HG03442 (cell line): ENCODE measurements around the gene NAV1.
"Not testable (repeated sequence)": the region's sequence is repeated elsewhere in the genome, so short reads cannot be mapped to it uniquely, and the experiment has no call there.

ENCODE experiments used
- ATAC-seq: cut with Tn5 transposase; IDR thresholded peaks from one replicate; pipeline ENCODE4 v1.9.1; 2021; ENCODE audit warnings: mild to moderate bottlenecking, moderate library complexity; ENCODE audit not compliant: unreplicated experiment

The NAV1 gene

DNA sequence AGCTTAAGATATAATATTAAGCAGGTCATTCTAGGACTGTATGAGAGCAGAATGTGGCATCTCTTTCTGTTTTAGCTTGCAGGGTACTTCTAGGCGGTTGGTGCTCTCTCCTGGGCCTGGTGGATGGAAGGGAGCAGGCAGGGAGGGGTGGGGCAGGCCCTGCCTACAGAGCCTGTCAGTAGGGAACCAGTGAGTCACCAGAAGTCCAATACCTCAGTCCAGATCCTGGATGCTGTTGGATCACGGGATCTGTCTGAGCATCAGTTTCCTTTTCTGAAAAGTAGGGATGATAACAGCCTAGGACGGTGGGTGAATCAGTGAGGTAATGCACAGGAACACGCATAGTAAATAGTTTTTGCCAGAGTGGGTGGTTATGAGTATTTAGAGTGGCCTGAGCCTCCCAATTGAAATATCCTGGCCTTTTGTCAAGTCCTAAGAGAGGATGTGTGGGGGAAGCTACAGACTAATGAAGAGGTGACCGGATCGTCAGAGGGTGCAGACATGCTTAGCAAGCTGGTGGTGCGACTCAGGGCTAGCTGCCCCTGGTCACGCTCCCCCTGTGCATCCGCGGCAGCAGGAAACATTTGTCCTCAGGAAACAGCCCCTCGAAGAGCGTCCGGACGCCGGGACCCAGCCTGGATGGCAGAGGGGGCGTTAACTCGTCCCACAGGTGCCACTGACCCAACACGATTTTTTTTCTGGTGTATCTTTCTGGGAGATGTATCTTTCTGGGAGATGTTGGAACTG, 23.9 kb downstream of the NAV1 start:
- no peak for ATAC-seq

DNA sequence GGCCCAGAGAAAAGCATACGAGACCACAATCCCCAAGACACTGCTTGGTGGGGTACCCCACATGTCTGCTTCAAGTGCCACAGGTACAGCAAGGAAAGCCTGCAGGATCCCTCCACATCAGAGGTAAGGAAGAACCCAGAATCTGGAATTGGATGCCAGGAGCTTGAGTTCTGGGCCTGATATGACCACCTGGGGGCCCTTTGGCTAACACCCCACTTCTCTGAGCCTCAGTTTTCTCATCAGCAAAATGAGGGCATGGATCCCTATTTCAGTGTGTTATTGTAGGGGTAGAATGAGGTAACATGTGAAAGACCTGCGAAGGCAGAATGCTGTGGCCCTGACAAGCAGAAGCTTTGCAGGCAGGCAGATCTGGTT, 24.5 kb downstream of the NAV1 start:
- ATAC-seq, result no peak

DNA sequence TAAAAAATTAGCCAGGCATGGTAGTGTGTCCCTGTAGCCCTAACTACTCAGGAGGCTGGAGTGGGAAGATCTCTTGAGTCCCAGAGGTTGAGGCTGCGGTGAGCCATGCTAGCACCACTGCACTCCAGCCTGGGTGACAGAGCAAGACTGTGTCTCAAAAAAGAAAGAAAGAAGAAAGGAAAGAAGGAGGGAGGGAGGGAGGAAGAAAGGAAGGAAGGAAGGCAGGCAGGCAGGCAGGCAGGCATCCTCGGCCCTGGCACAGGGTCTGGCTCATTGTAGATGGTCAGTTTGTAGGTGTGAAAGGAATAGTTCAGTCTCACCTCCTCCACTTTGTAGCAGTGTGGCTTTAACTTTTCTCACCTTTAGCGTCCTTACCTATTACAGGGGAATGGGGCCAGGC, 25.0 kb downstream of the NAV1 start:
- ATAC-seq, result no peak

DNA sequence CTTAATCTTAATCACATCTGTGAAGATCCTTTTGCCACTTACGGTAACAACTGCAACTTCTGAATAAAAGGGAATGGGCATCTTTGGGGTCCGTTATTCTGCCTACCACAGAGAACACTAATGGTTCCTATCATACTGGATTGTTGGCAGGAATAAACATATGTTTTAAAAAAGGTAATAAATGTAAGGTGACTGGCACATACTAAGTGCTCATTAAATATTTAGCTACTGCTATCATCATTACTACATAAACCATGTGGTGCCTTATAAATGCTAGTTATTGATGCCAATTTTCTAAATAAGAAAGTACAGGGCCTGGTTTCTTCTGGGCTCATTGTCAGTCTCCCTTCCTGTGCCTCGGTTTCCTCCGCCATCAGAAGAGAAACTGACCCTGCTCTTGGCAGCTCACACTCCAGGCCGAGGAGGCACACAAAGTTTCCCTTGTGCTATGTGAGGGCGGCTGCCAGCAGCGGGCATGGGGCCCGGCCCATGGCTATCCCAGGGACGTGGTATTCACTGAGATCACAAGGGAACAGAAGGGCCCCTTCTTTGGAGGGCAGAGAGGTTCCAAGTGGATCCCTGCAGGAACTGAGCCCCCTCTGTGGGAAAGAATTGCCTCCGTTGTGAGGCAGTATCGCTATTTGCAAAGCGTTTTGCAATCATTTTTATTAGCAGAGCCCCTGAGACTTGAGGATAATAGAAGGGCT, 26.2 kb downstream of the NAV1 start:
- ATAC-seq, result no peak

DNA sequence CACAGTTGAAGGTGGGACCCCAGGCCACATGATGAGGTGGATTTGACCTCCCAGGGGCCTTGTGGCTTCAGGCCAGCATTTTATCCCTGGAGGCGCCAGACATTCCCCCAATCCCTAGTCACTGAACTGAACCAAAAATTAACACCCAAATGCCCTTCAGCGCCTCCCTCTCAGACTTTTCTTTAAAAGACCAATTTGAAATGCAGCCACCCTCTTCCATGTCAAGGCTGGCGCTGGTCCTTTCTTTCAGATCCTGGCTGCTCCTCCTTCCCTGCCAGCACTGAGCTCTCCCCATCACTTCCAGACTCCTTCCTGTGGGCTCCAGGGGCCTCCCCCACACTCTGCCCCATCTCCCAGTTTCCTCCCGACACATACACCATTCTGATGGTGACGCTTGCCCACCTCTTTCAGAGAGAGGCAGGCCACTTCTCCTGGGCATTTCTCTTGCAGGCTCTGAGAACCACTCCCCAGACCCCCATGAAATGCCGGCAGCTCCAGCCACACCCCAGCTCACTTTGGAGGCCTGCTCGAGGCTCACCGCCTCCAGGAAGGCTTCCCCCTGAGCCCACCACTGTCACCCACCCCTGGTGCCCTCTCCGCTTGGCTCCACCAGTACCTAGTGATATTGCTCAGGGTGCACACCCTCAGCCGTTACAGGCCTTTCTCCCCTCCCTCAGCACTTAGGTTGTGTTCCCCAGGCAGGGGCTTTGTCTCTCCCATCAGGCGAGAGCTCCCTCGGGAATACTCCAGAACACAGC, 27.0 kb downstream of the NAV1 start:
- ATAC-seq, result no peak

DNA sequence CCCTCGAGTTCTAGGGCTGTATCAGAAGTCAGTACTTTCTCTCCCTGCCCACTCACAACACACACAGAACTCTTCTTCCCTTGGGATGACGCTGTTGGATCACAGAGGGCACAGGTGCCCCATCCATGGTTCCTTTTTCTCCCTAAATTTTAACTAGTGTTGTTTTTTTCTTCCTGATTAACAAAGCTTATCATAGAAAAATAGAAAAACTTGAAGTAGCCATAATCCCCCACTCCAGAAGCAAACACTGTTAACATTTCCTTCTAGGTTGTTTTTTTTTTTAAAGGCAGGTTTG, 27.5 kb downstream of the NAV1 start:
- ATAC-seq, result no peak

DNA sequence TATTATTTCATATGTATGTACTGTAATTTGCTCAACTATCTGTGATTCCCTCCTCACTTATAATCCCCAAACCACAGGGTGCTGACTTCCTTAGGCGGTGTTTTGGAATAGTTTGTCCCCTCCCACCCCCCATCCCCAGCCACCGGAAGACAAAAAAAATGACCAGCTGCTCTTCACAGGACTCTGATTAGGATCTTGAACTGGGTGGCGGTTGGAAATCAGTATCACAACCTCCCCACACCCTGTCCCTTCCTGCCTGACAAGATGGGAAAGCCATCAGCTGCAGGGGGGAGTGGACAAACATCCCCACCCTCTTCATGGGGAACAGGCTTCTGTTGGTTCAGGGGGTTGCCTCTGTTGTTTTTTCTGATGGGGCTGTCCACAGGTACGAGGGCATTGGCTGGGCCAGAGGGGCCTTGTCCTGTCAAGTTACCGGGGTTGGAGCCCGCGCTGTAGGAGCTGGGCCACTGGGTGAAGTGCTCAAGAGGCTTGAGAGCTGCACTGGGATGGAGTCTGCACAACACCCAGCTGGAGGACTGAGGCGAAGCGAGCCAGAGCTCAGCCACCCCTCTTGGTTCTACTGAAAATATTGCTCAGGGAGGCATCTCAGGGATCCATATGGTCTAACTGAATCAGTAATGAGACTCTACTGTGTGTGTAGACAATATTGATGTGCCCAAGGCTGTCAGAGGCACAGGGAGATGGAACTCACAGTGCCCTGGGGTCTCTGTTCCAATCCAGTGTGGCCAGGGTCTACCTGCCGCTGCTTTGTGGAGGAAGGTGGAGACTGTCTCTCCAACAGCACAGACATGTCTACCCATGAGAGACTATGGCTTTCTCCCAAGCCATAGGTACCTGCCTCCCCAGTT, 28.2 kb downstream of the NAV1 start:
- ATAC-seq, result no peak

DNA sequence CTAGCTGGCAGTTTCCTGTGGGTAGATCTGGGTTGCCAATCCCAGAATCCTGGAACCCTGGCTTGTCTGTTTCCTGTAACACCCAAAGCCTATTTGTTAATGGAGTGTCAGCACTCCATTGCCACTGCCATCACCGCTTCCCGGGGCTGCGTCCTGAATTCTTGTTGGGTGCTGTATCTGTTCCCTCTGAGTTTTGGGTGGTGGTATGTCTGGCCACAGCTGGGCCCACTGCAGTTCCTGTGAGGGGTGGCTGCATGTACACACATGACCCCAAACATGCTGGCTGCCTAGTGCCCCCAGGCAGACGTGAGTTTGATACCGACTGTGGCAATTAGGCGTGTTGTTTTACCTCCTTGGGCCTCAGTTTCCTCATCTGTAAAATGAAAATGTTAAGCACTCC, 29.3 kb downstream of the NAV1 start:
- no peak for ATAC-seq

DNA sequence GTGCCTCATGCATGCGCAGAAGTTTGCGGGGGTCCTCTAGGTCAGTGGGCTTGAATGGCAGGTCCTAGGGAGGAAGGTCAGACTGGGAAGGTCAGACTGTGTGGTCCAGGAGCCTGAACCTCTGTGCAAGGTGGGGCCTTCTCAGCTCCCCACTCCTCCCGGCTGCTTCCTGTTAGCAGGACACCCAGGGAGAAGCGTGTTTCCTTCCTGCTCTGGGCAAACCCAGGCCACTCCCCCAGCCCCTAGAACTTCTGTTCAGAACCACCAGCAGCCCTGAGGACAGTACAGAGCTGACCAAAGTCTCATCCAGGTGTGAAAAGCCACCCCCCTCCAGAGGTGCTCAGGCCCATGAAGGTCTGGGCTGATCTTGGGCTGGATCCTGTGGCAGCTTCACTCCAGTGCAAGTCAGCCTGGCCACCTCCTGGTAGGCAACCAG, 29.9 kb downstream of the NAV1 start:
- no peak for ATAC-seq

DNA sequence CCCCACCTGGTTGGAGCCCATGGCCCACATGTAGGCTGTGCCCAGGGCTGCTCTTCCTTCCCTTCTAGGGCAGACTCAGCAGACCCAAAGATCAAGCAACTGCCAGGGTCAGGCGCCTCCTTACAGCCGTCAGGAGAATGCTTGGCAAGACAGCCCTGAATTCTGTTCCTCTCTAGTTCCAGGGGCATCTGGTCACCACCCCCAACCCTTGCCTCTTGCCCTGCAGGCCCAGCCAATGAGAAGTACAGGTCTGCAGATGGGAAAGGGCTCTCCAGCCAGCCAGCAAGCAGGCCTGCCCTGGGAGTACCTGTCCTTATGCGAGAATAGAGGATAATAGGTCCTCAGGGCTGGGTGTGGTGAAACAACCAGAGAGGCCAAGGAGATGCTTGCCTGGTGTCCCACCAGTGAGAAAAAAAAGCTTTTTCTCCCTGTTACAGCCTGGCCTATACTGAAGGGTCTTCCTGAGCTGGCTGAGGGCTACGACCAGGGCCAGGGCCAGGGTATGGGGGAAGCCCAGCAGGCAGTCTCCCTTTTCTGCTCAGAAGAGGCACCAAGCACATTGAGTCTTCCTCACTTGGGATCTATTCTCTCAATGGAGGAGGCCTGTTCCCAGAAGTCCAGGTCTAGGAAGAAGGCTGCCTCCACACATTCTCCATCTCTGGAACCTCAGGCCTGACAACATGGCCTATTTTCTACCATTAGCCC, 31.4 kb downstream of the NAV1 start:
- no peak for ATAC-seq

DNA sequence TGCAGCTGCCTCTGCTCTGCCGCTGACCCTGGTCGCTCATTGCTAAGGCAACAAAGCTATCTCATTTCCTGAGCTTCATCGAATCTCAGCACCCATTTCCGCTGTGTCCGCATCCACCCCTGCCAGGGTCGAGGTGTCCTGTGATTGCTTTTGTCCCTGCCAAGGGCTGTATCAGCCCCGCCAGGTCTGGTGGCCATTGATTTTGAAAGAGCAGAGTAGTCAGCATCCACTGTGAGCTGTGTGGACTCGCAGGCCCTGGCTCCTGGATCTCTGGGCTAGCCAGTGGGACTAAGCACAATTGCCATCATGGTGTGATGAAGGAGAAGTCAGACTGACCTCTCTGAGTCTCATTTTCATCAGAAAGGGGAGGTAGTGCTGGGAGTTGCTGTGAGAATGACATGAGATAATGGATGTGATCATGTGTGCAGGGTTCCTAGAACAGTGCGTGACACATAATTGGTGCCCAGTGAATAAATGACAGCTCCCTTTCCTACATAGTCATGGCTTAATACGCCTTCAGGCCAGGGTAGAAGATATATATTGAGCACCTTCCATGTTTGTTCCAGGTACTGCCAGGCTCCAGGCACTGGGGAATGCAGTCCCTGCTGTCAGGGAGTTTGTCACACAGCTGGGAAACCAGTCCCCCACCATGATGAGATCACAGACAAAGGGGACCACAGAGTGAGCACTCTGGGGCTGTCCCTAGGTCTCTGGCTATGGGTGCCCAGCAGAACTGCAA, 32.1 kb downstream of the NAV1 start:
- ATAC-seq, result no peak

DNA sequence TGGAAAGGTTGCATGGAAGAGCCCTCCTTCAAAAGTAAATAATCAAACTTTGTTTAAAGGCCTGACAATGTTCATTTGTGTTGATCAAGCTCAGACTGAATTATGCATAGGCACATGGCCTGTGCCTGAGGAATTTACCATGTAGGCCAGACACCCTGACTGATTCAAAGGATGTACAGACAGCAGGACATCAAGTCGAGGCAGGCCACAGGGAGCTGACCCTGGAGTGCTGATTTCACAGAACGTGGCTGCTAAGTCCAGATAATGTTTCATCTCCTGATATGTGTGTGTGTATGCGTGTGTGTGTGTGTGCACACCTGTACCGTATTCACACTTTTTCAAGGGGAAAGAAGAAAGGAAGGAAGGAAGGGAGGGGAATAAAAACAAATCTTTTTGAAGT, 34.1 kb downstream of the NAV1 start:
- no peak for ATAC-seq

DNA sequence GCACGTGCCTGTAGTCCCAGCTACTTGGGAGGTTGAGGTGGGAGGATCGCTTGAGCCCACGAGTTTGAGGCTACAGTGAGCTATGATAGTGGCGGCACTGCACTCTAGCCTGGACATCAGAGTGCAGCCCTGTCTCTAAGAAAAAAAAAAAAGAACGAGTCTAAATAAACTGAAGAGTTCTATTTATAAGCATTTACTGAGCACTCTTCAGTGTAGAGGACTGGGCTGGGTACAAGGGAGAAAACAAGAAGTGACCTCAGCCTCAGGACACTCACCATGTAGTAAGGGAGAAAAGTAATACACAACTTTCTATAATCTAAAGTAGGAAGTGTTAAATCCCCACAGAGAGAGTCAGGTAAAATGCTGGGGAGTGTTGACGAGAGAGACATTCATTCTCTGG, 35.0 kb downstream of the NAV1 start:
- ATAC-seq, result no peak

DNA sequence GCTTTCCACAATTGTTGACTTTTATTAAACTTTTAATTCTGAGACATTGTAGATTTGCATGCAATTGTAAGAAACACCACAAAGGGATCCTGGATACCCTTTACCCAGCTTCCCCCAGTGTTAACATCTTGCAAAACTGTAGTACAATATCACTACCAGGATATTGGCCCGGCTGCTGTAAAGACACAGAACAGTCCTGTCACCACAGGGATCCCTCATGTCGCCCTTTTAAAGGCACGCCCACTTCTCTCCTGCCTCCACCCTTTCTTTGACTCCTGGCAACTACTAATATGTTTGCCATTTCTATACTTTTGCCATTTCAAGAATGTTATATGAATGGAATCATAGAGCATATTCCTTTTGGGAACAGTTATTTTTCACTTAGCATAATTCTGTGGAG, 37.0 kb downstream of the NAV1 start:
- no peak for ATAC-seq

DNA sequence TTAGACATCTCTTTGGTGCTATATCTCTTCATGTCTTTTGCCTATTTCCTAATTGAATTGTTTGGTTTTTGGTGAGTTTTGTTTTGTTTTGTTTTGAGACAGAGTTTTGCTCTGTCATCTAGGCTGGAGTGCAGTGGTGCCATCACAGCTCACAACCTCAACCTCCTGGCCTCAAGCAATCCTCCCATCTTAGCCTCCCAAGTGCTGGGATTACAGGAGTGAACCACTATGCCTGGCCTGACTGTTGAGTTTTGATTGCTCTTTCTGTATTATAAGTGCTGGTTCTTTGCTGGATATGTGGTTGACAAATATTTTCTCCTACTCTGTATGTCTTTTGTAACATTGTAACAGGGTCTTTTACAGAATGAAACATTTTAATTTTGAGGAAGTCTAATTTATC, 38.0 kb downstream of the NAV1 start:
- no peak for ATAC-seq

DNA sequence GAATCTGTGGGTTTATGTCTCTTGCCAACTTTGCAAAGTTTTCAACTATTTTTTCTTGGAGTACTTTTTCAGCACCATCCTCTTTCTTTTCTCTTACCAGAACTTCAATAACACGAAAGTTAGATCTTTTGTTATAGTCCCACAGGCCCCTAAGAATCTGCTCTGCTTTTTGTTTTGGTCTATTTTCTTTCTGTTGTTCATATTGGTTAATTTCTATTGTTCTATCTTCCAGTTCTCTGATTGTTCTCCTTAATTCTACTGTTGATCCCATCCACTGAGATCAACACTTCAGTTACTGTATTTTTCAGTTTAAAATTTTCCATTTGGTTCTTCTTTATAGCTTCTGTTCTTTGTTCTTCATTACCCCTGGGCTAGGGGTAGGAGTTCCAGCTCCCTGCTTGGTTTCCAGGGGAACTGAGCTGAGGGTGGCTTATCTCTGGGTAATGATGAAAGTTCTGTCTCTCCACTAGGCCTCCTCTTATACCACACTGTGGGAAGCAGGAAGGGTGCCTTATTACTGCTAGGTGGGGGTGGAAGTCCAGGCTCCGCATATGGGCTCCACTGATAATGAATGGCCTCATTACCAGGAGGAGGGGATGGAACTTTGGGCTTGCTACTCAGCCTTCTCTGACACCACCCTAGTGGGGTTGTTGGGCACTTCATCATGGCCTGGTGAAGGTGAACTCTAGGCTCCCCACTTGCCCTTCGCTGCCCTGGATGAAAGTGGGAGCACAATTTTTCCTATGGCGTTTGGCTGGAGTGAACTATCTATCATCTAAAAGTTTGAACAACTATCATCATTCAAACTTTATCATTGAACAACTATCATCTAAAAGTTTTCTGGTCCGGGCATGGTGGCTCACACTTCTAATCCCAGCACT, 39.3 kb downstream of the NAV1 start:
- no peak for ATAC-seq

DNA sequence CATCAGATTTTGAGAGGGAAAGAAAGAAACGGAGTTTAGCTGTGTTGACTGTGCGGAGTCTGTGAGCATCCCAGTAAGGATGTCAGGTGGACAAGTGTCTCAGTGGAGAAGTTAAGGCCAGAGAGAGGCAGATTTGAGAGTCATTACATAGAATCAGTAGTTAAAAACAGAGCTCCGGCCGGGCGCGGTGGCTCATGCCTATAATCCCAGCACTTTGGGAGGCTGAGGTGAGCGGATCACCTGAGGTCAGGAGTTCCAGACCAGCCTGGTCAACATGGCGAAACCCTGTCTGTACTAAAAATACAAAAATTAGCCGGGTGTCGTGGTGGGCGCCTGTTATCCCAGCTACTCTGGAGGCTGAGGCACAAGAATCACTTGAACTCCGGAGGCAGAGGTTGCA, 42.4 kb downstream of the NAV1 start:
- not testable (repeated sequence) for ATAC-seq

DNA sequence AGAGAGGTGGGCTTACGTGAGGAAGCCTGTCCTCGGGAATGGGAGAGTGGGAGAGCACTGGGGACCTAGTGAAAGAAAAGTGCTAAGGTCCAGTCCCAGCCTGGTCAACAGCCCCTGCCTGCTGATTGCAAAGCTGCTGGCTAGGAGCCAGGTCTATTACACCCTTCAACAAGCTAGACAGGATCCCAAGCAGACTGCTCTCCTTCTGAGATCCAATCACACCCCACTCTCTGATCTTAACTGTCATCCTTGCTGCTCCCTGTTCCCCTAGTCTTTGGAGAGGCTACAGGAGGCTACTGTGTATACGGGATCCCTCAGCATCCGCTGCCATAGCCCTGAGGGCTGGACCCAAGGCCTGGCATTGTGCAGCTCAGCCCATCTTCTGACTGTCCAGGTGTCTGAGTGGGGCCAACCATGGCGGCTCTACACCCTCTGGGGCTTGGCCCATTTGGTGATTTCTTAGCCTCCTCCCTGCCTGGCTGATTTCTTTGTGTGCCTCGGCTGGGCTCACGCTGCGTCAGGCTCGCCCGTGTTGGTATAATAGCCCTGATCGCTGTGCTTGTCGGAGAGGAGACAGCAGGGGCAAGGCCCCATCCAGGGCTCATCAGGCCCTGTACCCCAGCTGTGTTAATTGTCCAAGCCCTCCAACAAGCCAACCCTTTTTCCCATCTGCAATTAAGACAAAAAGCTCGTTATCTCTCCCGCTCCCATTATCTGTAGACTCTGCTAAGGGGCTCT, 43.9 kb downstream of the NAV1 start:
- ATAC-seq, result no peak
